Activated CD8-positive, alpha-beta T cell treated with anti-CD3 and anti-CD28 coated beads for 36 hours (primary cell): ENCODE results near the gene GNPTG. TPM values are rescaled to one million over a fixed set of nuclear protein-coding genes. Genes with fewer than 3 reads are reported as not detected.

Source experiments
- ATAC-seq: fragments of 200-7000 bp; cut with Tn5 transposase; one replicate; pipeline ENCODE4 v1.10.0; 2021; ENCODE audit warnings: mild to moderate bottlenecking, moderate library complexity
- CTCF ChIA-PET: fragments of 350-600 bp; sonication (Branson Sonifier 250); formaldehyde crosslinking; loops from one replicate; lab custom pipeline; 2021; ENCODE audit warnings: antibody characterized with exemption; lab: Charles Lee
- POLR2A ChIA-PET: fragments of 350-600 bp; sonication (Branson Sonifier 250); formaldehyde crosslinking; loops from one replicate; lab custom pipeline; 2021; ENCODE audit warnings: antibody characterized with exemption; lab: Charles Lee
- DNase-seq: peaks from one replicate; pipeline ENCODE4 v3.0.0-alpha.2; 2020
- H3K27ac Mint-ChIP-seq: one replicate; pipeline ENCODE4 v1.8.0; 2021; ENCODE audit warnings: mild to moderate bottlenecking, mixed read lengths
- H3K27me3 Mint-ChIP-seq: one replicate; pipeline ENCODE4 v1.8.0; 2021; ENCODE audit warnings: mixed read lengths
- H3K36me3 Mint-ChIP-seq: one replicate; pipeline ENCODE4 v1.8.0; 2021; ENCODE audit warnings: low read depth, mixed read lengths
- H3K4me1 Mint-ChIP-seq: one replicate; pipeline ENCODE4 v1.8.0; 2021; ENCODE audit warnings: low read depth, mixed read lengths
- H3K4me3 Mint-ChIP-seq: one replicate; pipeline ENCODE4 v1.8.0; 2021; ENCODE audit warnings: mild to moderate bottlenecking, moderate library complexity, mixed read lengths
- H3K9me3 Mint-ChIP-seq: one replicate; pipeline ENCODE4 v1.8.0; 2021; ENCODE audit warnings: mixed read lengths
- intact Hi-C: fragments of 100-400 bp; cut with micrococcal nuclease; formaldehyde crosslinking; loops from one replicate; pipeline ENCODE4 v1.10.0; 2022
- total RNA-seq, 2 experiments: library from RNA; stranded (reverse); gene quantifications; one replicate each; pipeline ENCODE4 v1.2.3, GENCODE V29; 2021
- TF ChIP-seq, protein P1 (sequence below): fragments of 200-600 bp; IDR thresholded peaks from one replicate; pipeline ENCODE4 v1.8.0; 2022; ENCODE audit warnings: antibody characterized with exemption, mild to moderate bottlenecking

The GNPTG gene
- total RNA-seq, 2 experiments from 2014 or later, result 17.3 to 19.2 TPM

DNA sequence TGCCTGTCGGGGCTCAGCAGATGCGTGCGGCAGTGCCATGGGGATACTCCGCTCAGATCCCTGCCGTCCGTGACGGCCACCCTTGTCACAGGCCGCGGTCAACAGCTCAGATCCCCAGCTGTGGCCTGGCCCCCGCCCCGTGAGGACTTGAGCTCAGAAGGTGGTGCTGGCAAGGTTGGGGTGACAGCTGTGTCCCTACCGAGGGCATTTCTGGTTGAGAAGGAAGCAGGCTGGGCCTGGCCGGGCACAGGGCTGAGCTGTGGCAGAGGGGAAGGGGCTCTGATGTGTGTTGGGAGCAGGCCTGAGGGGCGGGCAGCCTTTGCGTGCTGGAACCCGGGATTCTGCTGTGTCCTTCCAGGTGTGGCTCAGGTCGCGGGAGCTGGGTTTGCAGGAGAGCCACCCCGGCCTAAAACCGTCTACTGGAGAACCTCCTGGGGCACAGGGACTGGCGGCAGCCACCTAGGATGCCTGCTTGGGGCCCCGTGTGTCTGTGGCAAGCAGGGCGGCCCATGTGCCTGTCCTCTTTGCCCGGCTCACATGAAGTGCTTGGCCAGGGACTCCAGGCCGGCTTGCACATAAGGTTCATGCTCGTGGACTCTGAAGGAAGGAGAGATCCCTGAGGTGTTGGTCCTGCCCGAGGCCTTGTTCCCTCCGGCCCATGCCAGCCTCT, 37.2 kb upstream of the GNPTG start:
- no peak for ATAC-seq
- TF ChIP-seq, protein P1, sequence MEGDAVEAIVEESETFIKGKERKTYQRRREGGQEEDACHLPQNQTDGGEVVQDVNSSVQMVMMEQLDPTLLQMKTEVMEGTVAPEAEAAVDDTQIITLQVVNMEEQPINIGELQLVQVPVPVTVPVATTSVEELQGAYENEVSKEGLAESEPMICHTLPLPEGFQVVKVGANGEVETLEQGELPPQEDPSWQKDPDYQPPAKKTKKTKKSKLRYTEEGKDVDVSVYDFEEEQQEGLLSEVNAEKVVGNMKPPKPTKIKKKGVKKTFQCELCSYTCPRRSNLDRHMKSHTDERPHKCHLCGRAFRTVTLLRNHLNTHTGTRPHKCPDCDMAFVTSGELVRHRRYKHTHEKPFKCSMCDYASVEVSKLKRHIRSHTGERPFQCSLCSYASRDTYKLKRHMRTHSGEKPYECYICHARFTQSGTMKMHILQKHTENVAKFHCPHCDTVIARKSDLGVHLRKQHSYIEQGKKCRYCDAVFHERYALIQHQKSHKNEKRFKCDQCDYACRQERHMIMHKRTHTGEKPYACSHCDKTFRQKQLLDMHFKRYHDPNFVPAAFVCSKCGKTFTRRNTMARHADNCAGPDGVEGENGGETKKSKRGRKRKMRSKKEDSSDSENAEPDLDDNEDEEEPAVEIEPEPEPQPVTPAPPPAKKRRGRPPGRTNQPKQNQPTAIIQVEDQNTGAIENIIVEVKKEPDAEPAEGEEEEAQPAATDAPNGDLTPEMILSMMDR, result no peak
- H3K4me1 Mint-ChIP-seq, result peaks cover 20% of the 10 kb centered on the region
- no peak for DNase-seq
- peaks cover 54% of the 10 kb centered on the region for H3K36me3 Mint-ChIP-seq
- CTCF ChIA-PET, result no interaction called here
- intact Hi-C loops, result no loop called here
- POLR2A ChIA-PET, result interaction anchor here (0.7 to 1.6 kb wide), 4 partner anchors 9 to 200 kb away, joined by 4 to 5 read pairs (median 4); no protein-coding TSS in a partner anchor
- H3K27me3 Mint-ChIP-seq, result no peaks in the 10 kb centered on the region
- no peak overlapping the region for H3K27ac Mint-ChIP-seq
- H3K4me3 Mint-ChIP-seq, result no peak overlapping the region
- no peaks in the 10 kb centered on the region for H3K9me3 Mint-ChIP-seq

DNA sequence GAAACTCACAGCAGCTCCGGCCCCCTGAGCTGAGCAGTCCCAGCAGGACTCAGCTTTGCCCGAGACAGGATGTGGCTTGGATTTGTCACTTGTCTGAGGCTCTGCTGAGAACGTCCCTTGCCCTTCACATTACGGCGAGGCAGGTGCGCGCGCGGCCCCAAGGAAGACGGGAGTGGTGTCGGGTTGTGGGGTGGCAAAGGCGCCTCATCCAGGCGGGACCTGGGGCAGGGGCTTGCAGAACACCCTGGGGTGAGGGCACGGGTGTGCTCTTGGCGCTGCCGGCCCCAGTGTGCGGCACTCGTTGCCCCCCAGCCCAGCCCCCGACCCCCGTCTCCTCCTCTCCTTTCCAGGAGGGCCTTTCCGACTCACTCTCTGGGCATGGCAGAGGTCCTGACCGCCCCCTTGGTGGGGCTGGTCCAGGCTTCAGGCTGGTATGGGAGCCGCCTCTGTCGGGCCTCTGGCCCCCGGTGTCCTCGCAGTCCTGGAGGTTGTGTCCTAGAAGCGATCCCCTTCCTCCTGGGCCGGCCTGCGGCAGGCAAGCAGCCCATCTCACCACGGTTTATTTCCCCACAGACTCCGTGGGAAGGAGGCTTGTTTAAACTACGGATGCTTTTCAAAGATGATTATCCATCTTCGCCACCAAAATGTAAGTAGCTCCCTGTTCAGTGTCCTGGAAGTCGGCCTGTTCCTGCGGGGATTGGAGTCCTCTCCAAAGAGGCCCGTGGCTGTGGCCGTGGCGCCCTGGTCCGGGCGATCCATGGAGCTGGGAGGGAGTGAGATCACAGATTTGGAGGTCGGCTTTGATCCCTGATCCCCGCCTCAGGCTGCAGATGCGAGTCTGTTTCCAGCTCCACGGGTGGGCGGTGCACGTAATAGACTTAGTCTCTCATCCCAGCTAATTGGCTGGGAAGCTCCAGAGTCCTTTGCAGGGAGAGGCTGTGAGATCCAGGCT, 36.4 kb upstream of the GNPTG start:
- ChIA-PET POLR2A (interaction anchor here (0.7 to 1.5 kb wide), 4 partner anchors 10 to 483 kb away, joined by 4 to 5 read pairs (median 4); no protein-coding TSS in a partner anchor), CTCF (interaction anchor here (1.0 to 2.2 kb wide), 2 partner anchors 14 to 48 kb away, joined by 3 to 8 read pairs; no protein-coding TSS in a partner anchor)
- H3K36me3 Mint-ChIP-seq, result peaks cover 58% of the 10 kb centered on the region
- ATAC-seq (no peak), DNase-seq (no peak)
- TF ChIP-seq, protein P1, result no peak
- H3K4me1 Mint-ChIP-seq, result peaks cover 17% of the 10 kb centered on the region
- intact Hi-C loops, result no loop called here
- H3K27ac Mint-ChIP-seq, result no peak overlapping the region
- no peaks in the 10 kb centered on the region for H3K9me3 Mint-ChIP-seq
- H3K4me3 Mint-ChIP-seq, result no peak overlapping the region
- no peaks in the 10 kb centered on the region for H3K27me3 Mint-ChIP-seq

DNA sequence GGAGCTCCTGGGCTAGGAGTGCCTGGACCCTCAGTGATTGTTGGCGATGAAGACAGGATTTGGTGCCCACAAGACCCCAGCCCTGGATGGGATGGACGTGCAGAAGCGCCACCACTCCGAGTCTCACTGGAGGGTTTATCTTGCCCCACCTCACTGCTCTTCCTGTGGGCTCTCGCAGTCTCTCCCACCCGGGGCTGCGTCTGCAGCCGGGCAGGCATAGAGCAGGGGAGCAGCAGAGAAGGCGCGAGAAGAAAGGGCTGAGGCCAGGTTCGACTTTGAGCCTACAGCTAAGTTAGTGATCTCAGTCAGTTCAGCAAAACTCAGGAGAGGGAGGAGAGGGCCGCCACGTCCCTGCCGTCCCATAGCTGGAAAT, 35.7 kb upstream of the GNPTG start:
- H3K36me3 Mint-ChIP-seq, result peaks cover 55% of the 10 kb centered on the region

DNA sequence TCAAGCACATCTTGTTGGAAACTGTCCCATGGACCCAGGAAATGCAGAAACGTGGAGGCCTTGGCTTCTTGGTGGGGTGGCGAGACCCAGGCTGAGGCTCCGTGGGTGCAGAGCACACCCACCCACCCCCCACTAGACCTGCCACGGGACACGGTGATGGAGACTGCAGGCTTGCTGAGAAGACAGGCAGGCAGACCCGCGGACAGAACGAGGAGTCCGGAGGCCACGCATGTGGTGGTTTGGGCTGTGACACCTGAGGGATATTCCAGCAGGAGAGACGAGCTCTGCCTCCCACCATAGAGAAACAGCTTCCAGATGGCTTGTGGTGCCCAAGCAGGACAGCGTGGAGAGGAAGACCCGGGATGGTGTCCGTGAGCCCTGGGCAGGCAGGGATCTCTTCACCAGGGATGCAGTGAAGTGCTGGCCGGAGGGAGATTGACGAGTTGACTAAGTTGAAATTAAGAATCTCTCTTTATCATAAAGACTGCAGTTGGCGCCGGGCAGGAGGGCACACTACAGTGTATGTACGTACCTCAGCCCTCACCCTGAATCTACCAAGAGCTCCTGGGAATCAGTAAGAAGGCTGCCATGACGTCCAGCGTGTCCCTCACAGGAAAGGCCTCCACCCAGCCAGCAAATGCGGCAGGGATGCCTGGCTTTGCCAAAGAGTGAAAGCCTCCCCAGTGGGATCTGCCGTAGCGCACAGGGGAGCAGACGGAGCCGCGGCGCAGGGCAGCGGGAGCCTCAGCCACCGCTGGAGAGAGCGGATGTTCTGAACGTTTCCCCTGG, 34.1 kb upstream of the GNPTG start:
- peaks cover 53% of the 10 kb centered on the region for H3K36me3 Mint-ChIP-seq
- CTCF ChIA-PET, result interaction anchor here (2.2 kb wide), 1 partner anchor 46 kb away, joined by 8 read pairs; no protein-coding TSS in a partner anchor
- no peak overlapping the region for H3K27ac Mint-ChIP-seq
- POLR2A ChIA-PET, result interaction anchor here (1.0 to 1.6 kb wide), 4 partner anchors 12 to 24 kb away, joined by 3 to 5 read pairs (median 4); no protein-coding TSS in a partner anchor
- ATAC-seq (no peak), DNase-seq (no peak)
- no peak overlapping the region for H3K4me3 Mint-ChIP-seq
- TF ChIP-seq, protein P1, result no peak
- H3K27me3 Mint-ChIP-seq, result no peaks in the 10 kb centered on the region
- H3K4me1 Mint-ChIP-seq, result peaks cover 8% of the 10 kb centered on the region
- no peaks in the 10 kb centered on the region for H3K9me3 Mint-ChIP-seq
- intact Hi-C loops, result no loop called here

More for the DNA sequence above, 35.7 kb upstream of the GNPTG start:
- DNase-seq (no peak), ATAC-seq (no peak)
- H3K9me3 Mint-ChIP-seq, result no peaks in the 10 kb centered on the region
- CTCF ChIA-PET, result interaction anchor here (1.0 to 2.2 kb wide), 2 partner anchors 15 to 47 kb away, joined by 3 to 8 read pairs; no protein-coding TSS in a partner anchor
- H3K27ac Mint-ChIP-seq, result no peak overlapping the region
- intact Hi-C loops, result no loop called here
- peaks cover 12% of the 10 kb centered on the region for H3K4me1 Mint-ChIP-seq
- TF ChIP-seq, protein P1, result no peak
- no peak overlapping the region for H3K4me3 Mint-ChIP-seq
- no peaks in the 10 kb centered on the region for H3K27me3 Mint-ChIP-seq
- POLR2A ChIA-PET, result interaction anchor here (0.7 to 1.3 kb wide), 2 partner anchors 9 to 484 kb away, joined by 3 to 4 read pairs; no protein-coding TSS in a partner anchor
